ENCODE data around the gene SMAD7.

- no peak for TF ChIP-seq POLR2AphosphoS5 (IDR thresholded peaks at IDR 0.05; ENCODE audit: low read depth, low read length)
- TF ChIP-seq REST (IDR thresholded peaks at IDR 0.05; ENCODE audit: insufficient read depth in 1 of 2, low read depth in 2 of 2, low read length in 2 of 2): no peak
Observed at GRCh38 chr18:48944634-48945033, 6.1 kb downstream of the SMAD7 start.
